GM12878 (cell line): ENCODE measurements around the gene OR4D1. TPM values are rescaled to one million over a fixed set of nuclear protein-coding genes. Genes with fewer than 3 reads are reported as not detected.

Experiments
- ATAC-seq: fragments of 200-7000 bp; cut with Tn5 transposase; 3 replicates; pipeline ENCODE4 v1.9.1; 2020; ENCODE audit warnings: mild to moderate bottlenecking, moderate library complexity
- BruUV-seq: library from RNA; stranded (reverse); fragments of 400-500 nt; replicated peaks from 2 replicates; lab custom pipeline; 2021; lab: Mats Ljungman, UMichigan
- CTCF ChIA-PET: fragments of 300-600 bp; sonication (Branson Sonifier 250); formaldehyde crosslinking; extraction: SDS; loops from one replicate; lab custom pipeline; 2021; ENCODE audit warnings: inconsistent platforms; lab: Yijun Ruan, JAX
- POLR2A ChIA-PET: fragments of 350-600 bp; formaldehyde crosslinking; extraction: SDS; loops from one replicate; lab custom pipeline; 2021; ENCODE audit warnings: inconsistent platforms; lab: Charles Lee
- RAD21 ChIA-PET: fragments of 300-600 bp; sonication (Branson Sonifier 250); formaldehyde crosslinking; loops from one replicate; lab custom pipeline; 2023; ENCODE audit warnings: antibody characterized with exemption; ENCODE audit not compliant: unreplicated experiment; lab: Charles Lee
- SMC1A ChIA-PET: fragments of 300-600 bp; sonication (Branson Sonifier 250); formaldehyde crosslinking; loops from one replicate; lab custom pipeline; 2023; ENCODE audit not compliant: unreplicated experiment, uncharacterized antibody; lab: Charles Lee
- DNase-seq: peaks from one replicate; pipeline ENCODE4 v3.0.0-alpha.2; 2011; ENCODE audit warnings: low read depth, low spot score
- FAIRE-seq: peaks from 3 replicates; lab custom pipeline; 2011; peaks lifted over from hg19 to GRCh38; lab: Jason Lieb, UNC
- H2AFZ ChIP-seq: 2 replicates; pipeline ENCODE4 v1.6.0; 2011; ENCODE audit warnings: low read depth, low read length, control low read depth; ENCODE audit not compliant: control insufficient read depth
- H3K27ac ChIP-seq: 2 replicates; pipeline ENCODE4 v1.5.1; 2011; ENCODE audit warnings: control low read depth; ENCODE audit not compliant: control insufficient read depth, insufficient read depth
- H3K27me3 ChIP-seq, 2 experiments: replicated peaks in 1 of 2; 2 replicates each; pipeline versions ENCODE4 v1.6.0 to v1.6.1; 2011; ENCODE audit warnings: low read length in 1 of 2; ENCODE audit not compliant: control insufficient read depth in 2 of 2, insufficient read depth in 2 of 2
- H3K36me3 ChIP-seq, 2 experiments: 2 replicates each; pipeline ENCODE4 v1.5.1; 2011; ENCODE audit warnings: low read length in 1 of 2; ENCODE audit not compliant: control insufficient read depth in 2 of 2, insufficient read depth in 2 of 2
- H3K4me1 ChIP-seq: 2 replicates; pipeline ENCODE4 v1.6.1; 2011; ENCODE audit warnings: mild to moderate bottlenecking, low read length, moderate library complexity, mixed read lengths; ENCODE audit not compliant: control insufficient read depth, insufficient read depth
- H3K4me2 ChIP-seq: 2 replicates; pipeline ENCODE4 v1.6.0; 2011; ENCODE audit warnings: control low read depth; ENCODE audit not compliant: control insufficient read depth, insufficient read depth
- H3K4me3 ChIP-seq: fragments of 200-600 bp; sonication (generic); 2 replicates; pipeline ENCODE4 v1.5.1; 2016
- H3K79me2 ChIP-seq: 2 replicates; pipeline ENCODE4 v1.6.0; 2011; ENCODE audit warnings: low read length; ENCODE audit not compliant: control insufficient read depth, insufficient read depth
- H3K9ac ChIP-seq: 2 replicates; pipeline ENCODE4 v1.8.0; 2011; ENCODE audit warnings: low read length, control low read depth, mixed read lengths; ENCODE audit not compliant: control insufficient read depth, insufficient read depth
- H3K9me3 ChIP-seq: replicated peaks from 3 replicates; pipeline ENCODE4 v1.5.1; 2011; ENCODE audit warnings: mild to moderate bottlenecking, low read length; ENCODE audit not compliant: control insufficient read depth, insufficient read depth
- H4K20me1 ChIP-seq: 2 replicates; pipeline ENCODE4 v1.6.0; 2011; ENCODE audit not compliant: control insufficient read depth, insufficient read depth
- CEBPB ChIP-seq, 2 experiments: fragments of 150-350 bp in 1 of 2; IDR thresholded peaks; 2 replicates each; pipeline ENCODE4 v1.6.1; 2012 to 2014; ENCODE audit warnings: low read depth in 2 of 2, low read length in 2 of 2, borderline replicate concordance in 1 of 2, inconsistent platforms in 1 of 2
- KLF5 ChIP-seq: fragments of 450-650 bp; IDR thresholded peaks from 2 replicates; pipeline ENCODE4 v1.6.1; 2014; ENCODE audit warnings: mild to moderate bottlenecking; ENCODE audit not compliant: partially characterized antibody
- PML ChIP-seq: IDR thresholded peaks from 2 replicates; pipeline ENCODE4 v1.6.1; 2012; ENCODE audit warnings: low read length, inconsistent platforms
- RAD21 ChIP-seq: IDR thresholded peaks from 2 replicates; pipeline ENCODE4 v1.6.1; 2011; ENCODE audit warnings: mild to moderate bottlenecking, low read depth, low read length, moderate library complexity; ENCODE audit not compliant: insufficient read depth
- SMC3 ChIP-seq: IDR thresholded peaks from 2 replicates; pipeline ENCODE4 v1.6.1; 2011; ENCODE audit warnings: low read length, improper control_type of control experiment, borderline replicate concordance
- WGBS: methylation state at CpG from one replicate; pipeline ENCODE4 v1.1.6; 2016; ENCODE audit warnings: low lambda C conversion rate; ENCODE audit not compliant: insufficient replicate concordance, insufficient coverage; ENCODE audit errors: missing lambda C conversion rate; 5-methylcytosine and 5-hydroxymethylcytosine counted together
- in situ Hi-C: fragments of 300-500 bp; cut with MboI; formaldehyde crosslinking; loops from 9 replicates; pipeline ENCODE4 v1.14.3; 2018; ENCODE audit warnings: mixed read lengths
- intact Hi-C: fragments of 100-400 bp; cut with micrococcal nuclease; formaldehyde crosslinking; loops from one replicate; pipeline ENCODE4 v1.14.2; 2022; ENCODE audit not compliant: unreplicated experiment
- polyA plus RNA-seq, 11 experiments: library from polyadenylated mRNA; depleted of rRNA in 4 of 11; unstranded in 6 of 11; stranded (reverse) in 5 of 11; fragments of >200 nt; fragmentation: Nextera tagmentation in 4 of 11; fragmentation: Illumina TruSeq in 1 of 11; extraction: Ambion mirVana in 4 of 11; extraction: Trizol in 1 of 11; gene quantifications; 1 replicate in 1 of 11; 2 replicates in 10 of 11; pipeline versions ENCODE4 v1.2.1 to v1.2.3, GENCODE V29; 2011 to 2016; ENCODE audit warnings: inconsistent platforms in 2 of 11, missing spikeins in 2 of 11, low read depth in 1 of 11
- total RNA-seq, 4 experiments: library from RNA; depleted of rRNA in 3 of 4; stranded (reverse); fragments of >200 nt in 3 of 4; fragmentation: Illumina TruSeq in 1 of 4; extraction: Trizol in 1 of 4; gene quantifications; 2 replicates each; pipeline versions ENCODE4 v1.2.1 to v1.2.3, GENCODE V29; 2013 to 2021
- TF ChIP-seq, protein P1 (sequence below), 3 experiments: IDR thresholded peaks in 2 of 3; conservative IDR thresholded peaks in 1 of 3; 2 replicates each; pipeline ENCODE4 v1.5.1; 2011; ENCODE audit warnings: low read depth in 3 of 3, low read length in 3 of 3, mild to moderate bottlenecking in 3 of 3, control low read depth in 2 of 3, moderate library complexity in 2 of 3, inconsistent platforms in 1 of 3, mixed read lengths in 1 of 3; ENCODE audit not compliant: control insufficient read depth in 2 of 3, insufficient read depth in 1 of 3; ENCODE audit errors: extremely low read depth in 1 of 3
- TF ChIP-seq, protein P2 (sequence below): IDR thresholded peaks from 2 replicates; pipeline ENCODE4 v1.6.1; 2012; ENCODE audit warnings: low read depth, low read length, improper control_type of control experiment
- TF ChIP-seq, protein P3 (sequence below): IDR thresholded peaks from 2 replicates; pipeline ENCODE4 v1.6.1; 2012; ENCODE audit warnings: mild to moderate bottlenecking, low read depth, low read length

Gene OR4D1
- total and polyA plus RNA-seq, 10 of the 15 experiments (the other 5 are each of a cell fraction or from before 2014, with no cell fraction given): not detected

GRCh38 chr17:58170622-58171021, 22.4 kb downstream of the OR4D1 start (continued):
- TF ChIP-seq, protein P1, sequence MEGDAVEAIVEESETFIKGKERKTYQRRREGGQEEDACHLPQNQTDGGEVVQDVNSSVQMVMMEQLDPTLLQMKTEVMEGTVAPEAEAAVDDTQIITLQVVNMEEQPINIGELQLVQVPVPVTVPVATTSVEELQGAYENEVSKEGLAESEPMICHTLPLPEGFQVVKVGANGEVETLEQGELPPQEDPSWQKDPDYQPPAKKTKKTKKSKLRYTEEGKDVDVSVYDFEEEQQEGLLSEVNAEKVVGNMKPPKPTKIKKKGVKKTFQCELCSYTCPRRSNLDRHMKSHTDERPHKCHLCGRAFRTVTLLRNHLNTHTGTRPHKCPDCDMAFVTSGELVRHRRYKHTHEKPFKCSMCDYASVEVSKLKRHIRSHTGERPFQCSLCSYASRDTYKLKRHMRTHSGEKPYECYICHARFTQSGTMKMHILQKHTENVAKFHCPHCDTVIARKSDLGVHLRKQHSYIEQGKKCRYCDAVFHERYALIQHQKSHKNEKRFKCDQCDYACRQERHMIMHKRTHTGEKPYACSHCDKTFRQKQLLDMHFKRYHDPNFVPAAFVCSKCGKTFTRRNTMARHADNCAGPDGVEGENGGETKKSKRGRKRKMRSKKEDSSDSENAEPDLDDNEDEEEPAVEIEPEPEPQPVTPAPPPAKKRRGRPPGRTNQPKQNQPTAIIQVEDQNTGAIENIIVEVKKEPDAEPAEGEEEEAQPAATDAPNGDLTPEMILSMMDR (IDR thresholded peaks at IDR 0.05 in 2 of 3, conservative IDR thresholded peaks at IDR 0.05 in 1 of 3; ENCODE audit: control insufficient read depth in 2 of 3, extremely low read depth in 1 of 3, insufficient read depth in 1 of 3, low read depth in 3 of 3, low read length in 3 of 3): no peak
- TF ChIP-seq PML (no peak), KLF5 (no peak), CEBPB (IDR thresholded peaks at IDR 0.05; ENCODE audit: borderline replicate concordance in 1 of 2, low read depth in 2 of 2, low read length in 2 of 2) (no peak)
- TF ChIP-seq, protein P2, sequence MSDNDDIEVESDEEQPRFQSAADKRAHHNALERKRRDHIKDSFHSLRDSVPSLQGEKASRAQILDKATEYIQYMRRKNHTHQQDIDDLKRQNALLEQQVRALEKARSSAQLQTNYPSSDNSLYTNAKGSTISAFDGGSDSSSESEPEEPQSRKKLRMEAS: no peak
- TF ChIP-seq, all 136 proteins: peak for 0

GRCh38 chr17:58172369-58173071, 24.3 kb downstream of the OR4D1 start:
- no TSS peak for BruUV-seq
- RAD21 ChIA-PET: interaction anchor here (1.4 kb wide), 1 partner anchor 9 kb away, joined by 5 read pairs; no protein-coding TSS in a partner anchor
- intact Hi-C loops (loop anchor here (1.0 to 5.0 kb wide), 2 partner anchors 60 to 322 kb away; partner anchors contain the start of gene MRPS23), in situ Hi-C loops (no loop called here)
- CTCF ChIA-PET: interaction anchor here (0.7 to 1.5 kb wide), 8 partner anchors 9 to 280 kb away, joined by 3 to 5 read pairs (median 3); no protein-coding TSS in a partner anchor
- Histone ChIP-seq H3K4me2 (no peak overlapping the region), H2AFZ (no peak overlapping the region), H3K79me2 (no peaks in the 10 kb centered on the region), H3K27ac (no peak overlapping the region), H3K4me3 (no peak overlapping the region), H3K4me1 (no peaks in the 10 kb centered on the region), H4K20me1 (no peaks in the 10 kb centered on the region), H3K9ac (no peak overlapping the region), H3K36me3 (no peaks in the 10 kb centered on the region), H3K27me3 (no peaks in the 10 kb centered on the region; a peak in 2 of 4 replicates), H3K9me3 (no peaks in the 10 kb centered on the region)
- DNase-seq (peak; percentile 3), FAIRE-seq (no peak), ATAC-seq (peak; percentile 78)
- 10% methylated on average over 2 of the region's 2 CpGs for WGBS
- POLR2A ChIA-PET: no interaction called here
- SMC1A ChIA-PET: interaction anchor here (1.3 kb wide), 1 partner anchor 9 kb away, joined by 5 read pairs; no protein-coding TSS in a partner anchor
- no peak for TF ChIP-seq KLF5
- TF ChIP-seq, protein P3, sequence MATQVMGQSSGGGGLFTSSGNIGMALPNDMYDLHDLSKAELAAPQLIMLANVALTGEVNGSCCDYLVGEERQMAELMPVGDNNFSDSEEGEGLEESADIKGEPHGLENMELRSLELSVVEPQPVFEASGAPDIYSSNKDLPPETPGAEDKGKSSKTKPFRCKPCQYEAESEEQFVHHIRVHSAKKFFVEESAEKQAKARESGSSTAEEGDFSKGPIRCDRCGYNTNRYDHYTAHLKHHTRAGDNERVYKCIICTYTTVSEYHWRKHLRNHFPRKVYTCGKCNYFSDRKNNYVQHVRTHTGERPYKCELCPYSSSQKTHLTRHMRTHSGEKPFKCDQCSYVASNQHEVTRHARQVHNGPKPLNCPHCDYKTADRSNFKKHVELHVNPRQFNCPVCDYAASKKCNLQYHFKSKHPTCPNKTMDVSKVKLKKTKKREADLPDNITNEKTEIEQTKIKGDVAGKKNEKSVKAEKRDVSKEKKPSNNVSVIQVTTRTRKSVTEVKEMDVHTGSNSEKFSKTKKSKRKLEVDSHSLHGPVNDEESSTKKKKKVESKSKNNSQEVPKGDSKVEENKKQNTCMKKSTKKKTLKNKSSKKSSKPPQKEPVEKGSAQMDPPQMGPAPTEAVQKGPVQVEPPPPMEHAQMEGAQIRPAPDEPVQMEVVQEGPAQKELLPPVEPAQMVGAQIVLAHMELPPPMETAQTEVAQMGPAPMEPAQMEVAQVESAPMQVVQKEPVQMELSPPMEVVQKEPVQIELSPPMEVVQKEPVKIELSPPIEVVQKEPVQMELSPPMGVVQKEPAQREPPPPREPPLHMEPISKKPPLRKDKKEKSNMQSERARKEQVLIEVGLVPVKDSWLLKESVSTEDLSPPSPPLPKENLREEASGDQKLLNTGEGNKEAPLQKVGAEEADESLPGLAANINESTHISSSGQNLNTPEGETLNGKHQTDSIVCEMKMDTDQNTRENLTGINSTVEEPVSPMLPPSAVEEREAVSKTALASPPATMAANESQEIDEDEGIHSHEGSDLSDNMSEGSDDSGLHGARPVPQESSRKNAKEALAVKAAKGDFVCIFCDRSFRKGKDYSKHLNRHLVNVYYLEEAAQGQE: peak; percentile 69; the same call in 1 of the 2 replicates
- TF ChIP-seq RAD21: peak; percentile 56
- TF ChIP-seq SMC3: peak; percentile 18; the same call in 1 of the 2 replicates
- TF ChIP-seq, protein P1 (IDR thresholded peaks at IDR 0.05 in 2 of 3, conservative IDR thresholded peaks at IDR 0.05 in 1 of 3; ENCODE audit: control insufficient read depth in 2 of 3, extremely low read depth in 1 of 3, insufficient read depth in 1 of 3, low read depth in 3 of 3, low read length in 3 of 3): peak; percentile 49 to 57 (median 56); a peak in 5 of 6 replicates
